ENCODE data around the gene STOML2.
"Not testable (repeated sequence)": the region's sequence is repeated elsewhere in the genome, so short reads cannot be mapped to it uniquely, and the experiment has no call there.

STOML2 gene, protein sequence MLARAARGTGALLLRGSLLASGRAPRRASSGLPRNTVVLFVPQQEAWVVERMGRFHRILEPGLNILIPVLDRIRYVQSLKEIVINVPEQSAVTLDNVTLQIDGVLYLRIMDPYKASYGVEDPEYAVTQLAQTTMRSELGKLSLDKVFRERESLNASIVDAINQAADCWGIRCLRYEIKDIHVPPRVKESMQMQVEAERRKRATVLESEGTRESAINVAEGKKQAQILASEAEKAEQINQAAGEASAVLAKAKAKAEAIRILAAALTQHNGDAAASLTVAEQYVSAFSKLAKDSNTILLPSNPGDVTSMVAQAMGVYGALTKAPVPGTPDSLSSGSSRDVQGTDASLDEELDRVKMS

DNA sequence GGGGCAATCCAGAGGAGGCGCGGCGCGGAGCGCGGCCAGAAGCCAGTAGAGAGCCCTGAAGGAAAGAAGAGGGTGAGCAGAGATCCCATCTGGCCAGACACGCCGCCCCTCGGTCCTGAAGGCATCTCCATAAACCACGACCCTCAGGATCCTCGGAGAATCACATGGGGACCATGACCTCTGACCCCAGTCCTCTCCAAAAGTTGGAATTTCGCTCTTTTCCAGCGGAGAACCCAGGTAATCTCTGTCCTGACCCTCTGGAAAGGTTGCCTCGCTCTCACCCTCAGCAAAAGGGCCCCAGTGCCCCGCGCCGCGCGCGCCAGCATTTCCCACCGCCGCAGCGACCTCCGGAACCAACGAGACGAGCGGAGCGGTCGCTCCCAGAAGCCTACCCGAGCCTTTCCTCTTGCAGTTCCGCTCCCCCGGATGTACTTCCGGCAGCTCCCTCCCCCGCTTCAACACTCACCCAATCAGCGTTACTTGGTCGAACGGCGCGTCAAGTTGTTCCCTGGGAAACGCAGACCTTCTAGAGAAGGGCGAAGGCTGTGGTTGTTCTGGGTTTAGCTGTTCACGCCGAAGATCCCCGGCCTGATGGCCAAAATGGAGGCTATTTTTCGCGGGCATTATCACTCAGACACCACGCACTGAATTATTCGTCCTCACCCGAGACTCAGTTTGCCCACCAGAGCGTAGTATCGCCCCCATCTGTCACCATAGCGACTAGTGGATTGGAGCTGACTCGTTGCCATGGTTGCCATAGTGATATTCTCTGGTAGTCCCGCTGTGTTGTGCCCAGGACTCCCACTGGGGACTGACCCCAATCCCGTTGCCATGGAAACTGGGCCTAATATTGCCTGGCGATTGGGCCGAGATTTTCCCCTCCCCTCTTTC, at the start of gene STOML2:
Gene STOML2, minus strand, starts transcription at position 363 of the 891 bp plus-strand sequence. Its CDS starts 37 bp downstream, at position 326.
- DNase-seq (ENCODE audit: low read depth) = peak; percentile 91
- TF ChIP-seq, protein P1, sequence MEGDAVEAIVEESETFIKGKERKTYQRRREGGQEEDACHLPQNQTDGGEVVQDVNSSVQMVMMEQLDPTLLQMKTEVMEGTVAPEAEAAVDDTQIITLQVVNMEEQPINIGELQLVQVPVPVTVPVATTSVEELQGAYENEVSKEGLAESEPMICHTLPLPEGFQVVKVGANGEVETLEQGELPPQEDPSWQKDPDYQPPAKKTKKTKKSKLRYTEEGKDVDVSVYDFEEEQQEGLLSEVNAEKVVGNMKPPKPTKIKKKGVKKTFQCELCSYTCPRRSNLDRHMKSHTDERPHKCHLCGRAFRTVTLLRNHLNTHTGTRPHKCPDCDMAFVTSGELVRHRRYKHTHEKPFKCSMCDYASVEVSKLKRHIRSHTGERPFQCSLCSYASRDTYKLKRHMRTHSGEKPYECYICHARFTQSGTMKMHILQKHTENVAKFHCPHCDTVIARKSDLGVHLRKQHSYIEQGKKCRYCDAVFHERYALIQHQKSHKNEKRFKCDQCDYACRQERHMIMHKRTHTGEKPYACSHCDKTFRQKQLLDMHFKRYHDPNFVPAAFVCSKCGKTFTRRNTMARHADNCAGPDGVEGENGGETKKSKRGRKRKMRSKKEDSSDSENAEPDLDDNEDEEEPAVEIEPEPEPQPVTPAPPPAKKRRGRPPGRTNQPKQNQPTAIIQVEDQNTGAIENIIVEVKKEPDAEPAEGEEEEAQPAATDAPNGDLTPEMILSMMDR (IDR thresholded peaks at IDR 0.05; ENCODE audit: low read depth, low read length, missing control alignments) = no peak
- peak within 1 kb of the TSS; percentile 73 for H3K4me3 ChIP-seq (ENCODE audit: low read depth, low read length)

DNA sequence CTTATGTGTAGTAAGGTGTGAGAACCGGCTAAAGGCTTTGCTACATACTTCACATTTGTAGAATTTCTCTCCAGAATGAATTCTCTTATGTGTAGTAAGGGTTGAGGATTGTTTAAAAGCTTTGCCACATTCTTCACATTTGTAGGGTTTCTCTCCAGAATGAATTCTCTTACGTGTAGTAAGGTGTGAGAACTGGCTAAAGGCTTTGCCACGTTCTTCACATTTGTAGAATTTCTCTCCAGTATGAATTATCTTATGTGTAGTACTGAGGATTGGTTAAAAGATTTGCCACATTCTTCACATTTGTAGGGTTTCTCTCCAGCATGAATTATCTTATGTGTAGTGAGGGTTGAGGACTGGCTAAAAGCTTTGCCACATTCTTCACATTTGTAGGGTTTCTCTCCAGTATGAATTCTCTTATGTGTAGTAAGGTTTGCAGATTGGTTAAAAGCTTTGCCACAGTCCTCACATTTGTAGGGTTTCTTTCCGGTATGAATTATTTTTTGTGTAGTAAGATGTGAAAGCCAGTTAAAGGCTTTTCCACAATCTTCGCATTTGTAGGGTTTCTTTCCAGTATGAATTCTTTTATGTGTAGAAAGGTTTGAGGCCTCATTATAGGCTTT, 45.1 kb upstream of the STOML2 start:
- not testable (repeated sequence) for DNase-seq (ENCODE audit: low read depth)

DNA sequence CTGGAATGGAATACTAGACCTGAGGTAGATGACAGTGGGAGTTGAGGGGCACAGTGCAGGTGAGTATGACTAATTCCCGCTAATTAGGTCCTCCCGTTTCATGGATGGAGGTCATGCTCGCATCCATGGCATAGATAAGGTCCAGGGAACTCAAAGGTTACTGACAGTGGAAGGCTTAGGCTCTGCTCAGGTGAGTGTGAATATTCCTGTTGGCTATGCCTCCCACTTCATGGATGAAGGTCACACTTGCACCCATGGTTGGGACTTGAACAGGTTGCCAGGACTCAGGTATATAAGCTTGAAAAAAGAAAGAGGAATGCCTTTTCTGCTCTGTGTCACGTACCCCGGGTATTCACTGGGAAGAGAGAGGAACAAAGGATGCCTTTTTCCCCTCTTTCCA, 39.1 kb upstream of the STOML2 start:
- TF ChIP-seq, protein P1 (IDR thresholded peaks at IDR 0.05; ENCODE audit: low read depth, low read length, missing control alignments) = no peak
- no peak overlapping the region for H3K4me3 ChIP-seq (ENCODE audit: low read depth, low read length)
- no peak for DNase-seq (ENCODE audit: low read depth)

More for the DNA sequence above, 45.1 kb upstream of the STOML2 start:
- not testable (repeated sequence) for H3K4me3 ChIP-seq (ENCODE audit: low read depth, low read length)

DNA sequence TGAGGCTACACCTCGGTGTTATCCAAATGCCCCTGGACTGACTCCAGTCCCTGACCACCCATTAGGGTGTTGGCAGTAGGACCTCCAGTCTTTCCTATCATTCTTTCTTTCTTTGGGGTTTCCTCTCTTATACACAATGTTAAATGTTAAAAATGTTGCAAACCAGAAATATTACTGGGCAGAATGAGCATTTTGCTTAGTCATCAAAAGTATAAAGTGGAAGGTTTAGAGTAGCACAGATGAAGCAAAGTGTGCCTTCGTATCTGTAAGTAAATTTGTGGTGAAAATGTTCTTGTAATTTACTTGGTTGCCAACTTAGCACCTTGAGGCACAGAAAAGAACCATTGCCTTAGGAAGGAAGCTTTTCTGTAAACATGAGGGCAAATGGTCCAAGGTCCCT, 37.2 kb upstream of the STOML2 start:
- no peak overlapping the region for H3K4me3 ChIP-seq (ENCODE audit: low read depth, low read length)
- TF ChIP-seq, protein P1 (IDR thresholded peaks at IDR 0.05; ENCODE audit: low read depth, low read length, missing control alignments) = no peak
- DNase-seq (ENCODE audit: low read depth) = no peak

DNA sequence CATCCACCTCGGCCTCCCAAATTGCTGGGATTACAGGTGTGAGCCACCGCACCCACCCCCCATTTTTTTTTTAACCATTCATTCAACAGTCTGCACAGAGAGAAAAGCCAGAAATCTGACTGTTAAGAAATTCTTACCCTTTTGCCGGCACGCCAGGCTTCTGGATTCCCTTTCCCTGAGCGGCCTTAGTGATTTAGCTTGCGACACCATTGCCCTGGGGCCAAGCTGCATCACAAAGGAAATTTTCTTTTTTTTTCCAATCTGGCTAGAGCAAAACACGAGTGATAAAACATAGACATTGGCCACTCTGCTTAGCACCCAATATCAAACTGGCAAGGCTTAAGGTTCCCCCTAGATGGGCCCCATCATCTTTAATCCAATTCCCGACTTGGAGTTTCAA, 33.9 kb upstream of the STOML2 start:
- DNase-seq (ENCODE audit: low read depth) = no peak
- TF ChIP-seq, protein P1 (IDR thresholded peaks at IDR 0.05; ENCODE audit: low read depth, low read length, missing control alignments) = no peak

DNA sequence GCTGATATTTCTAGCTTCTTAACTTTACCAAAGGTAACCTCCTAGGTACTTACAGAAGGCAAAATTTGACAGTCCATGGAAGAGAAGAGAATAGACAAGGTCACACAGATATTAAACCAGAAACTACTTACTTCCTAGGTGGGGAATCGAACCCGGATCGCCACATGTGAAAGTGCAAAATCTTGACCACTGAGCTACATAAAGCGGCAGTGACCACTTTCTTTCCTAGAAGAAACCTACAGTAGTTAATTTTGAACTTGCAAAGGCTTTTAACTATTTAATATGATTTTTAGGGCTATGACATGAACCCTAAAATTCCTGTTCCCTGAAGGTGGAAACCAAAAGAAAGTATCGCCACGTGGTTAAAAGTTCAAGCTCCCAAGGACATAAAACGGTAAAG, 33.1 kb upstream of the STOML2 start:
- TF ChIP-seq, protein P1 (IDR thresholded peaks at IDR 0.05; ENCODE audit: low read depth, low read length, missing control alignments) = no peak
- no peak overlapping the region for H3K4me3 ChIP-seq (ENCODE audit: low read depth, low read length)
- DNase-seq (ENCODE audit: low read depth) = no peak

More for the DNA sequence above, 33.9 kb upstream of the STOML2 start:
- no peak overlapping the region for H3K4me3 ChIP-seq (ENCODE audit: low read depth, low read length)

DNA sequence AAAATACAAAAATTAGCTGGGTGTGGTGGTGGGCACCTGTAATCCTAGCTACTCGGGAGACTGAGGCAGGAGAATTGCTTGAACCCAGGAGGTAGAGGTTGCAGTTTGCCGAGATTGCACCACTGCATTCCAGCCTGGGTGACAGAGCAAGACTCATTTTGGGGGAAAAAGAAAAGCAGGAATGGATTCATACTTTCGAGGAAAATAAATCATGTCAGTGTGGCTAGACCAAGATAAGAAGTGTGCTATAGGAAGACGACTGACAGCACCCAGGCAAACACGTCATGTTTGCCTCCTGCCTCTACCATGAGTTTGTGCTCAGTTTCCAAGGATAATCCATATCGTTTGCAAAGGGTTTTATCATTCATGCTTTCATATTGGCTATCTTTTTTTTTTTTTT, 32.0 kb upstream of the STOML2 start:
- TF ChIP-seq, protein P1 (IDR thresholded peaks at IDR 0.05; ENCODE audit: low read depth, low read length, missing control alignments) = no peak
- DNase-seq (ENCODE audit: low read depth) = no peak
- no peak overlapping the region for H3K4me3 ChIP-seq (ENCODE audit: low read depth, low read length)
